A673 (cell line): ENCODE results near the gene LRRC3.

Experiments
- CTCF ChIP-seq: fragments of 300-800, 200-600 bp; sonication (generic); conservative IDR thresholded peaks from 2 replicates; pipeline ENCODE4 v1.5.1; 2017; ENCODE audit warnings: low read depth, mild to moderate bottlenecking, antibody characterized with exemption, low read length, moderate library complexity, mixed read lengths
- EZH2 ChIP-seq: fragments of 200-600 bp; sonication (generic); IDR thresholded peaks from 2 replicates; pipeline ENCODE4 v1.6.1; 2017; ENCODE audit warnings: borderline replicate concordance, low read depth, mild to moderate bottlenecking, mixed read lengths, antibody characterized with exemption, low read length; ENCODE audit not compliant: poor library complexity, severe bottlenecking

GRCh38 chr21:44499631-44500030 is 44.3 kb downstream of the LRRC3 start:
- TF ChIP-seq CTCF (no peak), EZH2 (no peak)
